Measurements from ENCODE around the gene LYZL6. TPM values are rescaled to one million over a fixed set of nuclear protein-coding genes. Genes with fewer than 3 reads are reported as not detected.

LYZL6 gene, protein sequence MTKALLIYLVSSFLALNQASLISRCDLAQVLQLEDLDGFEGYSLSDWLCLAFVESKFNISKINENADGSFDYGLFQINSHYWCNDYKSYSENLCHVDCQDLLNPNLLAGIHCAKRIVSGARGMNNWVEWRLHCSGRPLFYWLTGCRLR
- not detected for total RNA-seq
- not detected for polyA plus RNA-seq

DNA sequence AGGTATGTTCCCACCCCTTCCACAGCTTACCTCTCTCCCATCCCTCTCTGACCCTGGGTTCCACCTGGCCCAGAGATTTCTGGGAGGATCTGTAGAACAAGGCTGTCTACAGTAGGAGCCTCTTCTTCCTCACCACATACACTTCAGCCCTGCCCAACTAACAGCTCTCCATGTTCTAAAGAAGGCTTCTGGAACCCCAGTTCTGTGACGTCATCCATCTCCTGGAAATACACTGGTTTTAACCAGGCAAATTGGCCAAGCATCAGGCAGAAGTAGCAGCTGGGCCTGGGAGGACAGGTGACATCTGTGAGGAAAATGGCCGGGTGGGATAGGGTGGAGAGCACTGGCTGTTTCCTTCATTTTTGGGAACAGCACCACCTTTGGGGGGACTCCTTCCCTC, at the start of gene LYZL6:
Gene LYZL6, minus strand, starts transcription at position 177 of the 400 bp plus-strand sequence. CDS start 4,357 bp downstream, outside the sequence.
- DNase-seq = no peak
- no peak within 1 kb of the TSS for H3K27ac ChIP-seq
- no peak within 1 kb of the TSS for H3K4me3 ChIP-seq
- no peaks in the 10 kb centered on the region for H3K9me3 ChIP-seq
- intact Hi-C loops (cut with DNase I) = no loop called here
- peaks cover 0 to 23% (median 0%) of the 10 kb centered on the region in 3 donors for H3K27me3 ChIP-seq
- 63 to 84% methylated on average over 2 of the region's 2 CpGs for WGBS, 2 donors
- no peaks in the 10 kb centered on the region for H3K36me3 ChIP-seq
- H3K4me1 ChIP-seq = peaks cover 0 to 6% (median 2%) of the 10 kb centered on the region in 4 donors
- TF ChIP-seq, protein P1, sequence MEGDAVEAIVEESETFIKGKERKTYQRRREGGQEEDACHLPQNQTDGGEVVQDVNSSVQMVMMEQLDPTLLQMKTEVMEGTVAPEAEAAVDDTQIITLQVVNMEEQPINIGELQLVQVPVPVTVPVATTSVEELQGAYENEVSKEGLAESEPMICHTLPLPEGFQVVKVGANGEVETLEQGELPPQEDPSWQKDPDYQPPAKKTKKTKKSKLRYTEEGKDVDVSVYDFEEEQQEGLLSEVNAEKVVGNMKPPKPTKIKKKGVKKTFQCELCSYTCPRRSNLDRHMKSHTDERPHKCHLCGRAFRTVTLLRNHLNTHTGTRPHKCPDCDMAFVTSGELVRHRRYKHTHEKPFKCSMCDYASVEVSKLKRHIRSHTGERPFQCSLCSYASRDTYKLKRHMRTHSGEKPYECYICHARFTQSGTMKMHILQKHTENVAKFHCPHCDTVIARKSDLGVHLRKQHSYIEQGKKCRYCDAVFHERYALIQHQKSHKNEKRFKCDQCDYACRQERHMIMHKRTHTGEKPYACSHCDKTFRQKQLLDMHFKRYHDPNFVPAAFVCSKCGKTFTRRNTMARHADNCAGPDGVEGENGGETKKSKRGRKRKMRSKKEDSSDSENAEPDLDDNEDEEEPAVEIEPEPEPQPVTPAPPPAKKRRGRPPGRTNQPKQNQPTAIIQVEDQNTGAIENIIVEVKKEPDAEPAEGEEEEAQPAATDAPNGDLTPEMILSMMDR (IDR thresholded peaks at IDR 0.05) = no peak
- no peak for TF ChIP-seq EP300 (IDR thresholded peaks at IDR 0.05)
- no peak for TF ChIP-seq POLR2AphosphoS5 (IDR thresholded peaks at IDR 0.05)

DNA sequence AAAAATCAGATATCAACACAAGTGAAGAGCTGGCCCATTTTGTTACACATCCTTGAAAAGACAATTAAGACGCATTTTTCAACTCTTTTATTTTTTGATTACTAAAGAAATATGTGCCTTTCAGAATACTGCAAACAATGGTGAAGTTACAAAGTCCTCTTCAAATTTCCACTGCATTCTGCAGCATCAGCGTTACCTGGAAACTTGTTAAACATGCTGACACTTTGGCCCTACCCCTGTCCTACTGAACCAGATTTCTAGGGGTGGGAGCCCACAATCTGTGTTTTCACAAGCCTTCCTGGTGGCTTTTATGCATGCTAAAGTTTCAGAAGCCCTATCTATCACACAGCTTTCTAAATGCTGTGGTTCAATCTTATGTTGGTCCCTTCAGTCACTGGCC, 47.6 kb upstream of the LYZL6 start:
- Histone ChIP-seq H3K4me3 (no peak overlapping the region), H3K36me3 (no peaks in the 10 kb centered on the region), H3K27ac (no peak overlapping the region), H3K9me3 (peaks cover 0 to 5% (median 0%) of the 10 kb centered on the region in 4 donors), H3K27me3 (peaks cover 0 to 6% (median 0%) of the 10 kb centered on the region in 3 donors), H3K4me1 (no peaks in the 10 kb centered on the region)
- no peak for DNase-seq
- intact Hi-C loops (cut with DNase I) = no loop called here
- TF ChIP-seq POLR2A (IDR thresholded peaks at IDR 0.05) = no peak
- no peak for TF ChIP-seq EP300 (IDR thresholded peaks at IDR 0.05)
- no peak for TF ChIP-seq POLR2AphosphoS5 (IDR thresholded peaks at IDR 0.05)
- TF ChIP-seq, protein P1 (IDR thresholded peaks at IDR 0.05) = no peak
- WGBS, 2 donors = 23 to 75% methylated on average over 2 of the region's 2 CpGs

DNA sequence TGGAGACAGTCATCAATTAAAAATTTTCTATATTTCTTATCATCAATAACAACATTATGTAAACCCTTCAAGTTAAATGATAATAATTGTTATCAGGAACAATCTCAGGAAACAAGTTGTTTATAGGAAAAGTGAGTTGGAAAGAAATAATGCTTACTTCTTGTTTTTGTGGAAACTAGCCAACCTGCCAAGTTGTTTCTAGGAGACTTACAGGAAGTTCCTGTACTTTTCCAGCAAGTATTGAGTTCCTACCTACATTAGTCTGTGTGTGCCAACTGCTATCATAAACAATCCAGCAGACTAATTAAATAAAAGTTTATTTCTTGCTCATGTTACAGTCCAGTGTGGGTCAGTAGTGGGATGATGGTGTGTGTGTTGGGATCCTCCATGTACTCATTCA, 44.7 kb upstream of the LYZL6 start:
- peak overlapping the region in 1 of 4 donors; percentile 32 for H3K27ac ChIP-seq

DNA sequence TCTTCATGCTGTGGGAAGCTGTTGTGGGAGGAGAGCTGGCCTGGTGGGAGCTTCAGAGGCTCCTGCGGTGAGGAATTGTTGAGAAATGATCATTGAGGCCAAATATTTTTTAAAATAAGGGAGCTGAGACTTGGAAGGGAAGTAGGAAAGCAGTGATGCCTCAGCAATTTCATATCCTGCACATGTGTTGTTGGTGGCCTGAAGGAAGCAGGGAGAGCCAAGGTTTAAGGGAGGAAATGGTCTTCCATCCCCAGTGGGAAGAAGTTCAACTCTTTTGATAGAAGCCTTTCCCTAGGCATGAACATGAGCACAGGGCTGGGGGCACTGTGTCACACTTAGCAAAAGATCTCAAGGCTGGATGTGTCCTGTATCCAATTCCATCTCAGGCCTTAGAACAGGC, 43.1 kb upstream of the LYZL6 start, which contains the start of gene CCL14:
Gene CCL14, minus strand, starts transcription at position 87 of the 400 bp plus-strand sequence. Its CDS starts 80 bp downstream, at position 7.
- Histone ChIP-seq H3K4me3 (peak within 1 kb of the TSS in 3 of 4 donors; percentile 5 to 17 (median 10)), H3K36me3 (no peaks in the 10 kb centered on the region), H3K27ac (peak within 1 kb of the TSS in 1 of 4 donors; percentile 42), H3K27me3 (no peaks in the 10 kb centered on the region), H3K9me3 (peaks cover 0 to 3% (median 0%) of the 10 kb centered on the region in 4 donors), H3K4me1 (no peaks in the 10 kb centered on the region)
- TF ChIP-seq EP300 (IDR thresholded peaks at IDR 0.05) (no peak), POLR2A (IDR thresholded peaks at IDR 0.05) (no peak), POLR2AphosphoS5 (IDR thresholded peaks at IDR 0.05) (no peak)
- TF ChIP-seq, protein P1 (IDR thresholded peaks at IDR 0.05) = no peak
- no peak for DNase-seq
- 89 to 93% methylated on average over 1 of the region's 1 CpG for WGBS, 2 donors
- intact Hi-C loops (cut with DNase I) = no loop called here

More for the DNA sequence above, 44.7 kb upstream of the LYZL6 start:
- intact Hi-C loops (cut with DNase I) = no loop called here
- Histone ChIP-seq H3K4me3 (no peak overlapping the region), H3K9me3 (peaks cover 0 to 3% (median 0%) of the 10 kb centered on the region in 4 donors), H3K36me3 (no peaks in the 10 kb centered on the region), H3K27me3 (peaks cover 0 to 6% (median 0%) of the 10 kb centered on the region in 3 donors), H3K4me1 (no peaks in the 10 kb centered on the region)
- DNase-seq = no peak
- TF ChIP-seq EP300 (IDR thresholded peaks at IDR 0.05) (no peak), POLR2AphosphoS5 (IDR thresholded peaks at IDR 0.05) (no peak), POLR2A (IDR thresholded peaks at IDR 0.05) (no peak)
- TF ChIP-seq, protein P1 (IDR thresholded peaks at IDR 0.05) = no peak

All from sigmoid colon (tissue), 7 donors.